GM12801 (cell line): ENCODE data around the gene PDE6H.

Source experiments
- TF ChIP-seq, protein P1 (sequence below): IDR thresholded peaks from one replicate; pipeline ENCODE4 v1.5.1; 2011; ENCODE audit warnings: control low read depth; ENCODE audit not compliant: insufficient read length; ENCODE audit errors: extremely low read depth

Gene PDE6H

GRCh38 chr12:14962797-14963196, 10.0 kb upstream of the PDE6H start:
- TF ChIP-seq, protein P1, sequence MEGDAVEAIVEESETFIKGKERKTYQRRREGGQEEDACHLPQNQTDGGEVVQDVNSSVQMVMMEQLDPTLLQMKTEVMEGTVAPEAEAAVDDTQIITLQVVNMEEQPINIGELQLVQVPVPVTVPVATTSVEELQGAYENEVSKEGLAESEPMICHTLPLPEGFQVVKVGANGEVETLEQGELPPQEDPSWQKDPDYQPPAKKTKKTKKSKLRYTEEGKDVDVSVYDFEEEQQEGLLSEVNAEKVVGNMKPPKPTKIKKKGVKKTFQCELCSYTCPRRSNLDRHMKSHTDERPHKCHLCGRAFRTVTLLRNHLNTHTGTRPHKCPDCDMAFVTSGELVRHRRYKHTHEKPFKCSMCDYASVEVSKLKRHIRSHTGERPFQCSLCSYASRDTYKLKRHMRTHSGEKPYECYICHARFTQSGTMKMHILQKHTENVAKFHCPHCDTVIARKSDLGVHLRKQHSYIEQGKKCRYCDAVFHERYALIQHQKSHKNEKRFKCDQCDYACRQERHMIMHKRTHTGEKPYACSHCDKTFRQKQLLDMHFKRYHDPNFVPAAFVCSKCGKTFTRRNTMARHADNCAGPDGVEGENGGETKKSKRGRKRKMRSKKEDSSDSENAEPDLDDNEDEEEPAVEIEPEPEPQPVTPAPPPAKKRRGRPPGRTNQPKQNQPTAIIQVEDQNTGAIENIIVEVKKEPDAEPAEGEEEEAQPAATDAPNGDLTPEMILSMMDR = no peak

- TF ChIP-seq, protein P1 = no peak
These were observed 9.3 kb upstream of the PDE6H start for GRCh38 chr12:14963520-14963919.

GRCh38 chr12:14964406-14964805, 8.4 kb upstream of the PDE6H start:
- TF ChIP-seq, protein P1 = no peak

DNA sequence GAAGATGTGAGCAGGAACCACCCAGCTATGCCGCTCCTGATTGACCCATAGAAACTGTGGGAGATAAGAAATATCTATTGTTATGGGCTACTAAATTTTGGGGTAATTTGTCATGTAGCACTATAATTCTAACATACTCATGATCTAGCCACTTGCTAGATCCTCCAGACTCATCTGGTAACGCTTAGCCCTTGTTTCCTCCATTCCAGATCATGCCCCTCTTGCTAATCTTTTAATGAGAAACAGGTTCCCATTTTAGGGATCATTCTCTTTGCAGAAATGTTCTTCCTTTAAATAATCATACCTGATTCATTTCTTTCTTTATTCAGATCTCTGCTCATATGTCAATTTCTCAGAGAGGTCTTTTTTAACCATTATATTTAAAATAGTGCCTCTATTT, 7.6 kb upstream of the PDE6H start:
- TF ChIP-seq, protein P1 = no peak

DNA sequence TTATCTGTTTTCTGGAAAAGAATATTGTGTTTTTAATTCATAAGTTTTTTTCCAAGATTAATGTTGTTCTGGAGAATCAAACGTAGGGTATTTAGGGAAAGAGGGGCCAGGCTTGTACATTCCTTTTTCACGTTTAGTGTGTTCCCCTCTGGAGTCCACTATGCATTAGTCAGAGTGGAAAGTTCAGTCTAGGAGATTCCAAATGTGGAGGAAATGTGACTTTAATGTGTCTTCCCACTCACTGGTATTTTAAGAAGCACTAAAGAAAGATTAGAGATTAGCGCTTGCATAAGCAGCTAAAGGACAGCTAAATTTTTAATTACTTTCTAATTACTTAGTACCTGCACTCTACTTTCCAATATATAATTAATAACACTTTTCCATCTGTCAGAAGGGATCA, 4.4 kb upstream of the PDE6H start:
- TF ChIP-seq, protein P1 = no peak

GRCh38 chr12:14970473-14970872, 2.4 kb upstream of the PDE6H start:
- TF ChIP-seq, protein P1 = no peak

GRCh38 chr12:14974633-14975032, 1.8 kb downstream of the PDE6H start:
- TF ChIP-seq, protein P1 = no peak

GRCh38 chr12:14975457-14975856, 2.6 kb downstream of the PDE6H start:
- TF ChIP-seq, protein P1 = no peak
